H9 (cell line): Measurements from ENCODE around the gene CFAP97D1. TPM values are rescaled to one million over a fixed set of nuclear protein-coding genes. Genes with fewer than 3 reads are reported as not detected.

Source experiments
- DNase-seq: peaks from one replicate; pipeline ENCODE4 v3.0.0-alpha.2; 2017
- H2AFZ ChIP-seq: one replicate; pipeline ENCODE4 v1.6.1; 2013; ENCODE audit warnings: mild to moderate bottlenecking, low read length, control low read depth, moderate library complexity
- H2AK5ac ChIP-seq: 2 replicates; pipeline ENCODE4 v1.6.1; 2013; ENCODE audit warnings: low read length, control low read depth, mixed read lengths; ENCODE audit not compliant: insufficient read length
- H2BK120ac ChIP-seq: one replicate; pipeline ENCODE4 v1.6.1; 2013; ENCODE audit warnings: low read depth, mild to moderate bottlenecking, low read length, control low read depth, inconsistent platforms; ENCODE audit not compliant: poor library complexity, severe bottlenecking
- H2BK12ac ChIP-seq: 2 replicates; pipeline ENCODE4 v1.6.1; 2013; ENCODE audit warnings: low read length, control low read depth, mixed read lengths, low read depth; ENCODE audit not compliant: insufficient read length
- H2BK15ac ChIP-seq: 2 replicates; pipeline ENCODE4 v1.6.1; 2013; ENCODE audit warnings: low read depth, low read length, control low read depth
- H2BK20ac ChIP-seq: one replicate; pipeline ENCODE4 v1.6.1; 2013; ENCODE audit warnings: low read depth, mild to moderate bottlenecking, low read length, control low read depth, inconsistent platforms; ENCODE audit not compliant: poor library complexity, severe bottlenecking
- H2BK5ac ChIP-seq: 2 replicates; pipeline ENCODE4 v1.6.1; 2013; ENCODE audit warnings: low read length, control low read depth, mixed read lengths; ENCODE audit not compliant: insufficient read length
- H3K14ac ChIP-seq: 2 replicates; pipeline ENCODE4 v1.6.1; 2013; ENCODE audit warnings: low read length, control low read depth; ENCODE audit not compliant: insufficient read depth
- H3K18ac ChIP-seq: 2 replicates; pipeline ENCODE4 v1.6.1; 2013; ENCODE audit warnings: low read depth, mild to moderate bottlenecking, mixed read lengths, low read length, control low read depth; ENCODE audit not compliant: insufficient read length
- H3K23ac ChIP-seq: 2 replicates; pipeline ENCODE4 v1.6.1; 2013; ENCODE audit warnings: low read length, control low read depth, mixed read lengths, low read depth; ENCODE audit not compliant: insufficient read length
- H3K23me2 ChIP-seq: 2 replicates; pipeline ENCODE4 v1.6.1; 2013; ENCODE audit warnings: low read depth, mild to moderate bottlenecking, mixed read lengths, low read length, control low read depth; ENCODE audit not compliant: insufficient read length, poor library complexity, severe bottlenecking
- H3K27ac ChIP-seq: 2 replicates; pipeline ENCODE4 v1.5.1; 2013; ENCODE audit warnings: low read length, control low read depth, mixed read lengths, low read depth; ENCODE audit not compliant: insufficient read length
- H3K27me3 ChIP-seq: 2 replicates; pipeline ENCODE4 v1.6.1; 2013; ENCODE audit warnings: low read length, control low read depth, inconsistent platforms; ENCODE audit not compliant: insufficient read depth
- H3K4ac ChIP-seq: 2 replicates; pipeline ENCODE4 v1.6.1; 2013; ENCODE audit warnings: low read depth, mild to moderate bottlenecking, control low read depth, inconsistent platforms, low read length, moderate library complexity
- H3K4me1 ChIP-seq: 2 replicates; pipeline ENCODE4 v1.6.1; 2013; ENCODE audit warnings: low read length, control low read depth, inconsistent platforms; ENCODE audit not compliant: insufficient read depth
- H3K4me2 ChIP-seq: 2 replicates; pipeline ENCODE4 v1.6.1; 2013; ENCODE audit warnings: low read length, control low read depth, mixed read lengths; ENCODE audit not compliant: insufficient read length, insufficient read depth
- H3K56ac ChIP-seq: 2 replicates; pipeline ENCODE4 v1.6.1; 2013; ENCODE audit warnings: low read depth, mild to moderate bottlenecking, mixed read lengths, low read length, control low read depth; ENCODE audit not compliant: insufficient read length
- H3K79me1 ChIP-seq: 2 replicates; pipeline ENCODE4 v1.6.1; 2013; ENCODE audit warnings: low read depth, mild to moderate bottlenecking, moderate library complexity, low read length, control low read depth, inconsistent platforms; ENCODE audit not compliant: insufficient read depth, poor library complexity, severe bottlenecking
- H3K79me2 ChIP-seq: 2 replicates; pipeline ENCODE4 v1.6.1; 2013; ENCODE audit warnings: low read length, control low read depth, inconsistent platforms; ENCODE audit not compliant: insufficient read depth
- H3K9ac ChIP-seq: 2 replicates; pipeline ENCODE4 v1.6.1; 2013; ENCODE audit warnings: low read length, control low read depth, mixed read lengths; ENCODE audit not compliant: insufficient read length; ENCODE audit errors: extremely low read depth
- H3K9me3 ChIP-seq: one replicate; pipeline ENCODE4 v1.6.1; 2013; ENCODE audit warnings: low read depth, low read length, inconsistent platforms; ENCODE audit not compliant: control insufficient read depth
- H3T11ph ChIP-seq: one replicate; pipeline ENCODE4 v1.6.1; 2013; ENCODE audit warnings: mild to moderate bottlenecking, low read length, control low read depth, inconsistent platforms
- H4K20me1 ChIP-seq: one replicate; pipeline ENCODE4 v1.6.1; 2013; ENCODE audit not compliant: control insufficient read depth, insufficient read length, insufficient read depth
- H4K5ac ChIP-seq: 2 replicates; pipeline ENCODE4 v1.6.1; 2013; ENCODE audit warnings: low read depth, mild to moderate bottlenecking, mixed read lengths, low read length, control low read depth; ENCODE audit not compliant: insufficient read length
- H4K8ac ChIP-seq: replicated peaks from 2 replicates; pipeline ENCODE4 v1.6.1; 2013; ENCODE audit warnings: low read length, control low read depth, mixed read lengths, low read depth; ENCODE audit not compliant: insufficient read length
- H4K91ac ChIP-seq: 2 replicates; pipeline ENCODE4 v1.6.1; 2013; ENCODE audit warnings: low read depth, mild to moderate bottlenecking, moderate library complexity, mixed read lengths, low read length, control low read depth; ENCODE audit not compliant: insufficient read length
- H3K27ac Mint-ChIP-seq, 3 experiments: 2 replicates in 2 of 3; 3 replicates in 1 of 3; pipeline ENCODE4 v1.8.0; 2020 to 2021; ENCODE audit warnings: mixed read lengths in 3 of 3, mild to moderate bottlenecking in 1 of 3, moderate library complexity in 1 of 3
- H3K27me3 Mint-ChIP-seq: 2 replicates; pipeline ENCODE4 v1.8.0; 2021; ENCODE audit warnings: low read depth, mild to moderate bottlenecking, moderate library complexity, mixed read lengths
- H3K36me3 Mint-ChIP-seq, 3 experiments: 2 replicates in 2 of 3; 3 replicates in 1 of 3; pipeline ENCODE4 v1.8.0; 2020 to 2021; ENCODE audit warnings: low read depth in 3 of 3, mixed read lengths in 3 of 3; ENCODE audit not compliant: insufficient read depth in 1 of 3
- H3K4me1 Mint-ChIP-seq, 2 experiments: 2 replicates each; pipeline ENCODE4 v1.8.0; 2020; ENCODE audit warnings: mixed read lengths in 2 of 2
- H3K4me3 Mint-ChIP-seq, 2 experiments: 2 replicates in 1 of 2; 3 replicates in 1 of 2; pipeline ENCODE4 v1.8.0; 2020 to 2021; ENCODE audit warnings: mild to moderate bottlenecking in 2 of 2, mixed read lengths in 2 of 2, moderate library complexity in 1 of 2
- H3K9me3 Mint-ChIP-seq, 2 experiments: 2 replicates in 1 of 2; 3 replicates in 1 of 2; pipeline ENCODE4 v1.8.0; 2020; ENCODE audit warnings: mild to moderate bottlenecking in 2 of 2, mixed read lengths in 2 of 2, moderate library complexity in 1 of 2
- WGBS: extraction: QIAGEN DNeasy Blood & Tissue Kit; methylation state at CpG from one replicate; pipeline ENCODE4 v1.1.7; 2013; ENCODE audit warnings: missing lambda C conversion rate, low lambda C conversion rate, mixed read lengths; ENCODE audit not compliant: insufficient read length; ENCODE audit errors: extremely low coverage; 5-methylcytosine and 5-hydroxymethylcytosine counted together
- total RNA-seq: library from RNA; stranded (reverse); gene quantifications from 2 replicates; pipeline ENCODE4 v1.2.1, GENCODE V29; 2021
- TF ChIP-seq, protein P1 (sequence below): fragments of 200-600 bp; sonication (generic); conservative IDR thresholded peaks from 3 replicates; pipeline ENCODE4 v1.8.0; 2021; ENCODE audit warnings: antibody characterized with exemption, mild to moderate bottlenecking

CFAP97D1 gene
- total RNA-seq, 1 experiment from 2014 or later, result not detected

DNA sequence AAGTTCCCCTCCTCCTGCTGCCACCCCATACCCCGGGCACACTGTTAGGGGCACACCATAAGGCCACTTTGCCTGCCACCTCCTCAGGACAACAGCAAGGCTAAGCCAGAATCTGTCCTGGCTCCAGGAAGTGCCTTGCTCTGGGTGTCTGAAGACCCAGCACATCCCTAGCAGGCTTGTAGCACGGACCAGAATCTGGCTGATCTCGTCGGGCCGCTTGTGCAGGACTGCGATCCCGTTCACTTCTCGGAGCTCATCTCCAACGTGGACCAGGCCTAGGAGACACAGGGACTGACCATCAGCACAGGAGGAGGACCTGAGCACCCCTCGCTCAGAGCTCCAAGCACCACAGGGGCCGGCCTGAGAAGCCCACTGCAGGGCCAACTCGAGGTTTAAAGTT is 45.3 kb downstream of the CFAP97D1 start:
- H2BK120ac ChIP-seq, result no peak overlapping the region
- H2AFZ ChIP-seq, result no peak overlapping the region
- H4K91ac ChIP-seq, result no peak overlapping the region
- no peak overlapping the region for H2BK12ac ChIP-seq
- H2AK5ac ChIP-seq, result no peak overlapping the region
- H3K4me3 Mint-ChIP-seq, result no peak overlapping the region
- no peak overlapping the region for H3K27ac ChIP-seq
- TF ChIP-seq, protein P1, sequence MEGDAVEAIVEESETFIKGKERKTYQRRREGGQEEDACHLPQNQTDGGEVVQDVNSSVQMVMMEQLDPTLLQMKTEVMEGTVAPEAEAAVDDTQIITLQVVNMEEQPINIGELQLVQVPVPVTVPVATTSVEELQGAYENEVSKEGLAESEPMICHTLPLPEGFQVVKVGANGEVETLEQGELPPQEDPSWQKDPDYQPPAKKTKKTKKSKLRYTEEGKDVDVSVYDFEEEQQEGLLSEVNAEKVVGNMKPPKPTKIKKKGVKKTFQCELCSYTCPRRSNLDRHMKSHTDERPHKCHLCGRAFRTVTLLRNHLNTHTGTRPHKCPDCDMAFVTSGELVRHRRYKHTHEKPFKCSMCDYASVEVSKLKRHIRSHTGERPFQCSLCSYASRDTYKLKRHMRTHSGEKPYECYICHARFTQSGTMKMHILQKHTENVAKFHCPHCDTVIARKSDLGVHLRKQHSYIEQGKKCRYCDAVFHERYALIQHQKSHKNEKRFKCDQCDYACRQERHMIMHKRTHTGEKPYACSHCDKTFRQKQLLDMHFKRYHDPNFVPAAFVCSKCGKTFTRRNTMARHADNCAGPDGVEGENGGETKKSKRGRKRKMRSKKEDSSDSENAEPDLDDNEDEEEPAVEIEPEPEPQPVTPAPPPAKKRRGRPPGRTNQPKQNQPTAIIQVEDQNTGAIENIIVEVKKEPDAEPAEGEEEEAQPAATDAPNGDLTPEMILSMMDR, result no peak
- H3T11ph ChIP-seq, result no peak overlapping the region
- H3K23me2 ChIP-seq, result no peaks in the 10 kb centered on the region
- no peak overlapping the region for H3K9ac ChIP-seq
- no peak overlapping the region for H3K4ac ChIP-seq
- H3K27ac Mint-ChIP-seq, result 0 out of 7 replicates have a peak overlapping the region, but pooled peaks of 1 of the 3 experiments have one; percentile 52
- H3K79me1 ChIP-seq, result no peaks in the 10 kb centered on the region
- H2BK15ac ChIP-seq, result no peak overlapping the region
- no peaks in the 10 kb centered on the region; the same call in 1 of the 2 replicates for H3K27me3 Mint-ChIP-seq
- no peak overlapping the region for H3K18ac ChIP-seq
- no peaks in the 10 kb centered on the region for H3K27me3 ChIP-seq
- H3K9me3 Mint-ChIP-seq, result no peaks in the 10 kb centered on the region
- no peaks in the 10 kb centered on the region for H3K4me1 ChIP-seq
- no peak for DNase-seq
- no peak overlapping the region for H2BK5ac ChIP-seq
- no peak overlapping the region for H3K4me2 ChIP-seq
- H3K36me3 Mint-ChIP-seq, result peaks cover 2 to 11% (median 7%) of the 10 kb centered on the region in 3 experiments; a peak in 6 of 7 replicates
- WGBS, result no CpG with 5 or more reads among the region's 12 CpGs
- no peak overlapping the region for H3K56ac ChIP-seq
- H4K8ac ChIP-seq, result no peak overlapping the region
- H3K79me2 ChIP-seq, result no peaks in the 10 kb centered on the region
- no peaks in the 10 kb centered on the region for H4K20me1 ChIP-seq
- no peak overlapping the region for H2BK20ac ChIP-seq
- no peak overlapping the region for H4K5ac ChIP-seq
- no peak overlapping the region for H3K23ac ChIP-seq
- no peak overlapping the region; the same call in 1 of the 2 replicates for H3K14ac ChIP-seq
- no peaks in the 10 kb centered on the region for H3K4me1 Mint-ChIP-seq
- H3K9me3 ChIP-seq, result no peaks in the 10 kb centered on the region
